Posterior vena cava (tissue), 2 donors: ENCODE measurements around the gene CABLES1. TPM values are rescaled to one million over a fixed set of nuclear protein-coding genes. Genes with fewer than 3 reads are reported as not detected.
A peak's percentile ranks its signal among the peaks of the same experiment; 100 is the strongest.

Source experiments
- DNase-seq: peaks from one replicate; pipeline ENCODE4 v3.0.0-alpha.2; 2020; ENCODE audit warnings: low spot score
- intact Hi-C, 2 donors: fragments of 100-400 bp; cut with DNase I; formaldehyde crosslinking; loops; one replicate each; pipeline versions ENCODE4 v1.14.1 to v1.14.2; 2022 to 2023
- total RNA-seq, 2 donors: library from RNA; stranded (reverse); fragmentation: NEBNext Ultra II Directional; extraction: Animal tissue kit (Norgen Biotek cat#: 25700); gene quantifications; one replicate each; pipeline ENCODE4 v1.2.1, GENCODE V29; 2021
- donor health status: DM: yes; HTN: yes; CAD: no.
- donor health status: DM: yes; HTN: yes; CAD: no.

CABLES1 gene
- total RNA-seq, 2 donors from 2014 or later, result 9.3 to 10.8 TPM

GRCh38 chr18:23244401-23244800 lies 109.1 kb downstream of the CABLES1 start:
- no peak for DNase-seq
- intact Hi-C loops, result no loop called here

- intact Hi-C loops, result no loop called here
- no peak for DNase-seq
These were observed 110.2 kb downstream of the CABLES1 start for GRCh38 chr18:23245461-23245860.

GRCh38 chr18:23247331-23247730 lies 112.0 kb downstream of the CABLES1 start:
- intact Hi-C loops, result no loop called here
- DNase-seq, result no peak

DNA sequence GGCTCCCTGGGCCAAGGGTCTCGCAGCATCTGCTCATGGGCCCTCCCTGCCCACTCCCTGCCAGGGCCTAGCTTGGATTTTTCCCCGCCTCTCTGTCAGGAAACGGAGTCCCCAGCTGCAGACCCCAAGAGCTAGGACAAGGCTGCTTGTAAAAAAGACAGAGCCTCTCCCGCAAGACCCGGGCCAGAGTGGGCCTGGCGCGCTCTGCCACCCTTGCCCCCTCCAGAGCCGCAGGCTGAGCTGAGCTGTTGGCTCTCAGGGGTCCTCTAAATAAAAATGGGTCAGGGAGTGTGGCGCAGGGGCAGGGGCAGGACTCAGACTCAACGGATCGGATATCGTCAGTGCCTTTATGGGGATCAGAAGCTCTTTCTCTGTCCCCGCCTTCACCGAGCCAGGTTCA lies 112.6 kb downstream of the CABLES1 start:
- no peak for DNase-seq
- intact Hi-C loops, result no loop called here

GRCh38 chr18:23248826-23249225 lies 113.5 kb downstream of the CABLES1 start:
- intact Hi-C loops, result no loop called here
- no peak for DNase-seq

DNA sequence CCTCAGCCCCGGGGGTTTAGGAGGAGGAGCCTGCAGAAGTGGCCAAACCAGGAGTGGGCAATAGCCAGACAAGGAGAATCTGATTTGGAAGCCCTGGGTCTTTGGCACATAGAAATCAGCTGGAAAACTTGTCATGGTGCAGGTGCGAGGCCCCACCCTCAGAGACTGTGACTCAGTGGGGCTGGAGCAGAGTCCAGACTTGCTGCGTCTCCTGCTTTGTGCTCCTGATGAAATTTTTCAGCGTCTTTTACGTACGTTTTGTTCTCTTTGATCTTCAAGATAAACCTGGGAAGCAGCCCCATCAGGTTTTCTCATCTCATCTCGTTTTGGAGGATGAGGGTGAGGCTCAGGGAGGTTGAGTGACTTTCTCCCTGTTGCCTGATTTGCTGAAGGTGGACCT lies 114.1 kb downstream of the CABLES1 start:
- DNase-seq, result no peak
- intact Hi-C loops, result no loop called here

DNA sequence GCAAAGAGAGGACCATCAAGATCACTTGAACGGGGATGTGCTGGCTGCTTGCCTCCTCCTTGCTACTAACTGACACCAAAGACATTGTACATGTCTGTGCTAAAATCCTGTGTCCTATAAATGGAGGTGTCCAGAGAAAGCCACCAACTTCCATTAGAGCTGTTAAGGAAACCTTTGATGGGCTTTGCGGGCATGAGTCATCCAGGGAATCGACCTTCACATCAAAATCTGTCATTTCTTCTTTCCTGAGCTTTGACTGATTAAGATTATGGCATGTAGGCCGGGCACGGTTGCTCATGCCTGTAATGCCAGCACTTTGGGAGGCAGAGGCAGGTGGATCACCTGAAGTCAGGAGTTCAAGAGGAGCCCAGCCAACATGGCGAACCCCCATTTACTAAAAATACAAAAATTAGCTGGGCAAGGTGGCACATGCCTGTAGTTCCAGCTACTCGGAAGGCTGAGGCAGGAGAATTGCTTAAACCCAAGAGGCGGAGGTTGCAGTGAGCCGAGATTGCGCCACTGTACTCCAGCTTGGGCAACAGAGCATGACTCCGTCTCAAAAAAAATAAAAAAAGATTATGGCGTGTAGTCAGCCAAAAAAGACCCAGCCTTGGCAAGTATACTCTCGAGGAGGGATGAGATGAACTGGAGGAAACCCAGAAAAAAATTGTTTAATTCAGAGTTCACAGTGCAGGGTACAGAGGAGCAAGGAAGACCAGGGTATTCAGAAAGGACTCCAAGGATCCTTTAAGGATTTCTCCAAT lies 115.8 kb downstream of the CABLES1 start:
- intact Hi-C loops, result no loop called here
- DNase-seq, result peak; percentile 90

- intact Hi-C loops, result no loop called here
These were observed 118.3 kb downstream of the CABLES1 start for GRCh38 chr18:23253630-23254029.

GRCh38 chr18:23257137-23257536 lies 121.9 kb downstream of the CABLES1 start:
- DNase-seq, result no peak
- intact Hi-C loops, result no loop called here

More at GRCh38 chr18:23253630-23254029, 118.3 kb downstream of the CABLES1 start:
- no peak for DNase-seq

DNA sequence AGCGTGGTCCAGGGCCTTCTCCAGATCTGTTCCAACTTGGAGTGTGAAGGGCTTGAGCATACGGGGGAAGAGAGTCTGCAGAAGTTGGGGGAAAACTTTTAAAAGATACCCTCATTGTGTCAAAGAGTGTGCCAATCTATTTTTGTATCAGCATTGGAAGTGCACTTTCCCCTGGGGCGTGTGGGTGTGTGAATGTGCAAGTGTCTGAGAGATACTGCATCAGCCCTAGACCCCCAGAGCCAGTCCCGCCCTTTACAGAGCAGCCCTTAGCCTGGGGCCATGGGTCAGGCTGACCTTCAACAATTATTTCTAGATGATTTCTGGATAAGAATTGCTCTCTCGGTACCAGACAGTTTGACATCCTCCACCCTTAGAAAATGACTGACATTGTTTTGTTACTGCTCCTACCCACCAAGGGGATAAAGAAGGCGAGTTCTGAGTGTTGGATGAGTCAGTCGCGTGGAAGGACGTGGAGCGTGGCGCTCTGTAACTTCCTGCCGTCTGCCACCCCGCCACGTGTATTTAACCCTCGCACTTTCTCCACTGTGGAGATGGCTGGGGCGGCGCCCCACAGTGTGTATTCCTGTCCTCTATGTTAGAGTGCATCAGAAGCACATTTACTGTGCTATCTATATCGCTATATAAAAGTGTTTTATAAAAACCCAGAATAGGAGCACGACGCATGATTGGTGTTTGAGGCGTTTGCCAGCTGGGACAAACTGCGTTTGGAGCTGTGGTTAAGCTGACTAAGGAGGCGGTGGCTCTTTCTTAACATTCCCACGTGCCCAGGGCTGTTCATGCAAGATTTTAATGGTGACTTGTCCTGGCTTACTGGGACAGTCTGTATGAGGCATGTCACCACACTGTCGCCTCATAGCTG lies 122.6 kb downstream of the CABLES1 start:
- no peak for DNase-seq

DNA sequence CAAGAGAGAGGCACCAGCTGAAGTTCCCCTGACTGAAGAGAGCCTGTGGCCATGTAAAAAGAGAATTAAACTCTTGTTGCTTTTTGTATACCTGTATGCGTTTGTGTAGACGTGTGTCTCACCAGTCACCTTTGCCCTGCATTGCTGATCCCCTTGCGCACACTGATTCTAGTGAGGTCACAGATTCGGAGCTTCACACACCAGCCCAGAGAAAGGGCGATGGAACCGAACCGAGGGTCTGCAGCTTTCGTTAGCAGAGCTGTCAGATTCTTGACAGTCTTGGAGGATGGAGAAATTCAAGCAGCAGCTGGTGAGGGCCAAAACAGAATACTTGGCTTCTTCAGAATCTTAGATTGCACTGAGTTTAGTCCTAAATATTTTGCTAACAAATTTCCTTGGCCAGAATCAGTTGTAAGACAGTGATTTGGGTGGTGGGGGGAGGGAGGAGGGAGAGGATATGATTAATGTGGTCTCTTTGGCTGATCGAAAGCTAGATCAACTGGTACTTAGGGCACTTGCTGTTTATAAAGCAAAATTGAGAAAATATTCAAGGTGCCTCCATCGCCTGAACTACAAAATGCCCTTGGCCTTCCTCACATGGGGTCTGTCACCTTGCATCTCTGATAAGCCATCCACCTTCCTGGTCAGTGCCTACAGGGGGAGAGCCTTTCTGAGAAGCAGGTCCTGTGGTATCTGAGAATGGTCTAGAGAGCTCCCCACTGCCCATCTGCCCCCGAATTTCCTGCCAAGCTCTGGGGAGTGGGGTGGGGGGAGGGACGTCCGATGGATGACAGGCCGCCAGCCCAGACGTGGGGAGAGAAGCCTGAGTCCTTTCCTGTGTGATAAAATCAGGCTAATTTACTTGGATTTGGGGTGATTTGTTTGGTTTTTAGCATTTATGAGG lies 123.5 kb downstream of the CABLES1 start:
- intact Hi-C loops, result no loop called here
- no peak for DNase-seq

More for the DNA sequence above, 122.6 kb downstream of the CABLES1 start:
- intact Hi-C loops, result no loop called here

DNA sequence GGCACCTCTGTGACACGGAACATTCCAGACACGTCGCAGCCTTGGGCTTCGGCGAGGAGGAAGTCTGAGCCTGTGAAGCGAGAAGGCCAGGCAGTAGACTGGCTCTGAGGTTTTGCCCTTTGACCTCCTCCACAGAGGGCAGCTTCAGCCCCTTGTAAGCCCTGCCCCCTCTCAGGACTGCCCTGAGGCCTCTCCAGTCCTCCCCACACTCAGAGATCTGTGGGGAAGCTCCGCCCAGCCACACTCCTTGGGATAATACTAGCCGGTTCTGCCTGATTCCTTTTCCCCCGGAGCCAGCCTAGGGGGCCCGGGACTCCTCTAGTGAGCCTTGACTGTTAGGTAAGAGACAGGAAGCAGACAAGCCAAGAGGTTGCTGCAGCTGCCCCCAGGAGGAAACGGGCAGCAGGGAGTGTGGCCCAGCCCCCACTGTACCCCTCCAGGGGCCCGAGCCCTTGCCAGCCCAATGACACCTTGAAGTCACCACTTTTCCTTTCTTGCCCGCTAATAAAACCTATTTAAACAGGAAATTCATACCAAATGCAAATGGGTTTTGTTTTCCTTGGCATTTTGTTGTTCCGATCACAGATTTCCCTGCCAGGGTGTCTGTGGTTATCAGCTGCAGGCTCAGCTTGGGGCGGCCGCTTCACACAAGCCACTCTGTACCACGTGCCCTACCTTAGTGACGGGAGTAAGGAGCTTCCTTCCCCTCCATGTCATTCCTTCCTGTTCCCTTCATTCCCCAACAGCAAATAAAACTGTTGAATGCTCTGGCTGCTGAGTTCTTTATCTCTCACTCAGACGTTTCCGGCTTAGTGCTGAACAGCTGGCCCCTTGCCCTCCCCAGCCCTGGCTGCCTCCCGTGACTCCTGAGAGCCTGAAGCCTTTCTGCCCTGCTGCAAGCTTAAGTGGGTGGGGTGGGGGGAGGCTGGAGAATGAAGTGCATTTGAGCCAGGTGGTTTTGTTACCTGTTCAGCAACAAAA lies 124.7 kb downstream of the CABLES1 start:
- peak; percentile 90 for DNase-seq
- intact Hi-C loops, result loop anchor here in 1 of 2 donors (10.0 kb wide), 1 partner anchor 115 kb away; no protein-coding TSS in a partner anchor

- intact Hi-C loops, result loop anchor here in 1 of 2 donors (10.0 kb wide), 1 partner anchor 116 kb away; no protein-coding TSS in a partner anchor
- DNase-seq, result no peak
These were observed 125.8 kb downstream of the CABLES1 start for GRCh38 chr18:23260926-23261590.

- intact Hi-C loops, result loop anchor here in 1 of 2 donors (10.0 kb wide), 1 partner anchor 119 kb away; no protein-coding TSS in a partner anchor
- no peak for DNase-seq
These were observed 128.4 kb downstream of the CABLES1 start for GRCh38 chr18:23263551-23264235.

DNA sequence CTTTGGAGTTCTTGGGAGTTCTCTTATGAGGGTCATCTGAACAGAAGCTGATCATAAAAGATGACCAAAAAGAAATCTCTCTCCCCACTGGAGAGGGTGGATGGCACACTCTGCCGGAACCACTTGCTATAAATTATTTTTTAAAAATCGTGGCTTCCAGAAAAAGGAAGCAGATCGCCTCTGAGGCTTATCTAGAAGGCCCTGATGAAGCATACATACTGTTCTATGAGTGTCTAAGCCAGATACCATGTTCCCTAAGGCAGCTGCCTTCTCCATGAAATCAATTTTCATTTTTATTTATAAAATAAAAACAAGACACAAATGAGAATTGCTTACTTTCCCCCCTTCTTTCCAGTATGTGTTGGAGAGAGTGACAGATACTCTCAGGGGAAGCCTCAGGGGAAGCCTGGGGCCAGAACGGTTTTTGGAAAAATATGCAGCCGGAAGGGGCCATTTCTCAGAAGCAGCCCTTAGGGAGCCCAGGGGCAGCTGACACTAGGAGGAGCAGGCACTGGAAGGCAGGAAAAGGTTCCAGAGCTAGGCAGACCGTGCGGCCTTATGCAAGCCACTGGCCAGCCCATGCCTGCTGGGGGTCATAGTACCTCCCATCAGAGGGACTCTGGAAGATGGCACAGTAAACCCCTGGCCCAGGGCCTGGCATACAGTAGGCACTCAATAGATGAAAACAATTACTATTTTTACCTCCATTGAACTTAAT lies 130.6 kb downstream of the CABLES1 start:
- intact Hi-C loops, result loop anchor here in 1 of 2 donors (10.0 kb wide), 1 partner anchor 121 kb away; no protein-coding TSS in a partner anchor
- DNase-seq, result no peak
